ENCODE results near the gene CTIF. TPM values are rescaled to one million over a fixed set of nuclear protein-coding genes. Genes with fewer than 3 reads are reported as not detected.

Gene CTIF
- total RNA-seq, 6 donors from 2014 or later, result 32.1 to 62.4 (median 47.8) TPM

DNA sequence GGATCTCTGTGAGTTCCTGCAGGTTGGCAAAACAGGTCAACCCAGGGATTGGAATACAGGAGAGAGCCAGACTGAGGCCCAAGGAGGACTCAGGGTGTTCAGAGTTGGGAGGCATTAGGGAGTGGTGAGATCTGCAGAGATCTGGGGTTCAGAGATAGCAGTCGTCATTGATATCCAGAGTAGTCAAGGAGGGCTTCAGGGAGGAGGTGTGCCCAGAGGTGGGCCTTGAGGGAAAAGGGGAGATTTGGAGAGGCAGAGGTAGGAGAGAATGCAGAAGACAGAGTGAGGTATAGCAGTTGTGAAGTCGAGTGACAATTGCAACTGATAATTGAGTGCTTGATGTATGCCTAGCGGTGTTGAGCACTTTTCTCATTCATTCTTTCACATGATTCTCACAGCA, 70.3 kb downstream of the CTIF start:
- Histone ChIP-seq H3K4me3 (no peak overlapping the region), H3K36me3 (no peaks in the 10 kb centered on the region), H3K4me1 (peaks cover 0 to 7% (median 4%) of the 10 kb centered on the region in 4 donors), H3K27me3 (no peaks in the 10 kb centered on the region), H3K9me3 (no peaks in the 10 kb centered on the region), H3K27ac (no peak overlapping the region)
- TF ChIP-seq POLR2AphosphoS5 (IDR thresholded peaks at IDR 0.05), result no peak
- TF ChIP-seq EP300 (IDR thresholded peaks at IDR 0.05), result no peak
- no peak for TF ChIP-seq POLR2A (IDR thresholded peaks at IDR 0.05)
- no peak for TF ChIP-seq CTCF (IDR thresholded peaks at IDR 0.05)
- DNase-seq (no peak), ATAC-seq (ENCODE audit: low FRiP score in 2 of 2) (no peak)
- 90 to 93% methylated on average over 3 of the region's 3 CpGs for WGBS, 2 donors

DNA sequence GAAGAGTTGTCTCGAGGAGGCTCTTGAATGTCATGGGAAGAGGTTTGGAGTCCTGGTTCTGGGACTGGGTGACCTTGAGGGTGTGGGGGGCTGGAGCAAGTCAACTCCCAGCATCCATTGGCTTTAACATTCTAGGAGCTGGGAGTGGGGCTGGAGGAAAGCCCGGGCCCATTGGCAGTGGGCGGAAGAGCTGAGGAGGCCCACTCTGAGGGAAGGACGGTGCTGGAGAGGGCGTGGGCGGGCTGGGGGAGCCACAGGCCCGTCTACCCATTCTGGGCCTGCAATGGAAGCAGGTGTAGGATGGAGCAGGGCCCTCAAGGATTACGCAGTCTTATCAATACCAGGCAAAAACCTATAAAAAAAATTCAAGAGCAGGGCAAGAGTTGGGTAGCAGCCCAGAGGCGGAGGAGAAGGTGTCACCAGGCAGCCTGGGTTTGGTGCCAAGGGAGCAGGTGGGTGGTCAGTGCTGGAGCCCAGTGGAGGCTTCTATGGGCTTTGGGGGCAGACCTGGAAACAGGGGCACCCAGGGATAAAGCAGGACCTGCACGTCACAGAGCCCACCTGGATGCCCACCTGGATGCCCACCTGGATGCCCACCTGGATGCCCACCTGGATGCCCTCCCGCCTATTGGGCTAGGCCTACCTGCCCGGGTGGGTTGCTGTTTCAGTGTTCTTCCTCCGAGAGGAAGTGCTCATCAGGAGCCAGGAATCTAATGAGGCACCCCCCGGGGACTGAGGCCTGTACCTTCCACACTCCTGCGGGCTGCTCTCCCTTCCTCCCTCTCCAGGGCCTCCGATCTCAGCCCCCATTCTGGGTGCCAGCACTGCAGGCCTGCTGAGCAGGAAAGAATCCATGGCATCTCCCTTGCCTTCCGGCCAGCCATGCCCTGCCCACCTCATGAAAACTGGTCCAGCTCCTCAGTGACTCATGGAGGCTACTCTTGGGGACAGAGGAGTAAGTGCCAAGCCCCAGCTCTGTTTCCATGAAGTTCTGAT, 71.3 kb downstream of the CTIF start:
- Histone ChIP-seq H3K4me3 (no peak overlapping the region), H3K9me3 (no peaks in the 10 kb centered on the region), H3K4me1 (peaks cover 0 to 7% (median 5%) of the 10 kb centered on the region in 4 donors), H3K36me3 (no peaks in the 10 kb centered on the region), H3K27me3 (no peaks in the 10 kb centered on the region), H3K27ac (no peak overlapping the region)
- no peak for ATAC-seq (ENCODE audit: low FRiP score in 2 of 2)
- no peak for DNase-seq
- TF ChIP-seq CTCF (IDR thresholded peaks at IDR 0.05) (no peak), POLR2A (IDR thresholded peaks at IDR 0.05) (no peak), POLR2AphosphoS5 (IDR thresholded peaks at IDR 0.05) (no peak), EP300 (IDR thresholded peaks at IDR 0.05) (no peak)
- WGBS, 2 donors, result 90 to 91% methylated on average over 9 to 17 of the region's 17 CpGs

GRCh38 chr18:48611203-48611602, 72.4 kb downstream of the CTIF start:
- H3K27ac ChIP-seq, result no peak overlapping the region
- no peaks in the 10 kb centered on the region for H3K36me3 ChIP-seq
- TF ChIP-seq POLR2A (IDR thresholded peaks at IDR 0.05), result no peak
- no peak for TF ChIP-seq EP300 (IDR thresholded peaks at IDR 0.05)
- no peak for TF ChIP-seq POLR2AphosphoS5 (IDR thresholded peaks at IDR 0.05)
- no peak for TF ChIP-seq CTCF (IDR thresholded peaks at IDR 0.05)
- no peak overlapping the region for H3K4me3 ChIP-seq
- ATAC-seq (ENCODE audit: low FRiP score in 2 of 2) (peak in 1 of 2 donors; percentile 11), DNase-seq (no peak)
- peaks cover 0 to 7% (median 6%) of the 10 kb centered on the region in 4 donors for H3K4me1 ChIP-seq
- no peaks in the 10 kb centered on the region for H3K9me3 ChIP-seq
- 94 to 96% methylated on average over 4 to 5 of the region's 5 CpGs for WGBS, 2 donors
- H3K27me3 ChIP-seq, result no peaks in the 10 kb centered on the region

DNA sequence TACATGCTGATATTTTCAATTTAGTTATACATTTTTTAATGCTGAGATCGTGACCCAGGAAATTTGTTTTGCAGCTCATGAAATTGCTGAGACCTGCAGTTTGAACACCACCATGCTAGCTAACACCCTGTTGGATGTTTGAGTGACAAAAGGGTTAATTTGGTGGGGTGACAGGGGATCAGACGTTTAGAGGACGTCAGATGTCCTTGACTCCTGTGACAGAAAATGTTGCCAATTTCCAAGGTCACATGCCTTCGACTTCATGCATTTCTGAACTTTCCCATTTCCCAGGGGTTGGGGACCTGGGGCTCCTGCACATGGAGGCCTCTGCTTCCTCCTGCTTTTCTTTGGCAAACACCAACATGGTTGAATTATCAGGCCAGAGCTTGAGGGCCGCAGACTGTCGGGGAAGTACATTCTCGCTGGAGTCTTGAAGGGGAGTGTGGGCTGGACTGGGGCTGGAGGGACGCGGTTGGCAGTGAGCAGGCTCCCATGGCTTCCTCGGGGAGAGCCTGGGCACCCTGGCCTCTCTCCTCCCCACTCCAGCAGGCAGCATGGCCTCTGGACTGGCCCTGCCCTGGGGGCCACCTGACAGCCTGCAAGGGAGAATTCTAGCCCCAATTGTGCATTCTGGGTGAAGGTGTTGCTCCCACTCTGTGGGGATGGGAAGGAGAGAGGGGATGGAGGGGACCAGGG, 73.1 kb downstream of the CTIF start:
- no peak overlapping the region for H3K4me3 ChIP-seq
- H3K9me3 ChIP-seq, result no peaks in the 10 kb centered on the region
- no peaks in the 10 kb centered on the region for H3K27me3 ChIP-seq
- H3K27ac ChIP-seq, result no peak overlapping the region
- ATAC-seq (ENCODE audit: low FRiP score in 2 of 2), result no peak
- H3K36me3 ChIP-seq, result no peaks in the 10 kb centered on the region
- DNase-seq, result peak in 1 of 2 donors; percentile 28
- TF ChIP-seq EP300 (IDR thresholded peaks at IDR 0.05) (no peak), POLR2AphosphoS5 (IDR thresholded peaks at IDR 0.05) (no peak), CTCF (IDR thresholded peaks at IDR 0.05) (no peak), POLR2A (IDR thresholded peaks at IDR 0.05) (no peak)
- 80 to 81% methylated on average over 10 of the region's 10 CpGs for WGBS, 2 donors
- H3K4me1 ChIP-seq, result peaks cover 3 to 9% (median 7%) of the 10 kb centered on the region in 4 donors
